Astrocyte of the cerebellum (primary cell): ENCODE results near the gene LRRC27.

Experiments
- DNase-seq: peaks from one replicate; pipeline ENCODE4 v3.0.0-alpha.2; 2011; ENCODE audit warnings: low read depth
- H3K4me3 ChIP-seq: 2 replicates; pipeline ENCODE4 v1.5.1; 2011; ENCODE audit warnings: mild to moderate bottlenecking, low read depth, low read length, moderate library complexity
- in situ Hi-C: cut with HindIII; loops from 2 replicates; pipeline ENCODE4 v1.10.0; 2017; ENCODE audit warnings: low sequenced_read_pairs
- TF ChIP-seq, protein P1 (sequence below): IDR thresholded peaks from 2 replicates; pipeline ENCODE4 v1.5.1; 2012; ENCODE audit warnings: low read length, low read depth, moderate library complexity, mild to moderate bottlenecking; ENCODE audit errors: missing control alignments

The LRRC27 gene

DNA sequence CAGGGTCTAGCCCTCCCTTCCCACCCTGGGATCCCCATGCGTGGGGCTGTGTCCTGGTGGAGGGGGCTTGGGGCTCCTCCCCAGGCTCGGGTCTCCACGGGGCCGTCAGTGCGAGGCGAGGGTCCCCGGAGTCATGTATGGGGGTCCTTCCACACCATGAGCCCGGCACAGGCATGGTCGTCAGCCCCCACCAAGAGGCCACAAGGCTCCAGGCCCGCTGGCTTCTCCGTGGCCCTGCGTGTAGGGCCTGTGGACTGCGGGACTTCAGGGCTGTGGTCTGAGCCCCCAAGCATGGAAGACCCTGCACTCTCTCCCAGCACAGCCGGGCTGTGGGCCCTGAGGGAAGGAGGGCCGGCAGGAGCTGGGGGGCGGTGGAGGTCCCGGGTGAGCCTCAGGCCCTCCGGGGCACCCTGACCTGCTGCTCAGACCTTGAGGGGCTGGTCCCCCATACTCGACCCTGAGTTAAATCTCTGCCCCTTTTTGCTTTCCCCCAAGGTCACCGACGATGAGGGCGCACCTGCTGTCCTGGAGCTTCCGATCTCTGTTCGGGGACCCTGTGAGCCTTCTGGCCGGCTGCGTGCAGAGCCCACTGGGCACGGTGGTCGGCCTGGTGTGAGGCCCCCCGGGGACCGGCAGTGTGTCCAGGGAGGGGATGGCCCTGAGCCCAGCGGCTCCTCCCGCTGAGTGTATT, 84.7 kb downstream of the LRRC27 start:
- in situ Hi-C loops = no loop called here
- TF ChIP-seq, protein P1, sequence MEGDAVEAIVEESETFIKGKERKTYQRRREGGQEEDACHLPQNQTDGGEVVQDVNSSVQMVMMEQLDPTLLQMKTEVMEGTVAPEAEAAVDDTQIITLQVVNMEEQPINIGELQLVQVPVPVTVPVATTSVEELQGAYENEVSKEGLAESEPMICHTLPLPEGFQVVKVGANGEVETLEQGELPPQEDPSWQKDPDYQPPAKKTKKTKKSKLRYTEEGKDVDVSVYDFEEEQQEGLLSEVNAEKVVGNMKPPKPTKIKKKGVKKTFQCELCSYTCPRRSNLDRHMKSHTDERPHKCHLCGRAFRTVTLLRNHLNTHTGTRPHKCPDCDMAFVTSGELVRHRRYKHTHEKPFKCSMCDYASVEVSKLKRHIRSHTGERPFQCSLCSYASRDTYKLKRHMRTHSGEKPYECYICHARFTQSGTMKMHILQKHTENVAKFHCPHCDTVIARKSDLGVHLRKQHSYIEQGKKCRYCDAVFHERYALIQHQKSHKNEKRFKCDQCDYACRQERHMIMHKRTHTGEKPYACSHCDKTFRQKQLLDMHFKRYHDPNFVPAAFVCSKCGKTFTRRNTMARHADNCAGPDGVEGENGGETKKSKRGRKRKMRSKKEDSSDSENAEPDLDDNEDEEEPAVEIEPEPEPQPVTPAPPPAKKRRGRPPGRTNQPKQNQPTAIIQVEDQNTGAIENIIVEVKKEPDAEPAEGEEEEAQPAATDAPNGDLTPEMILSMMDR = no peak
- H3K4me3 ChIP-seq = no peak overlapping the region
- DNase-seq = no peak

DNA sequence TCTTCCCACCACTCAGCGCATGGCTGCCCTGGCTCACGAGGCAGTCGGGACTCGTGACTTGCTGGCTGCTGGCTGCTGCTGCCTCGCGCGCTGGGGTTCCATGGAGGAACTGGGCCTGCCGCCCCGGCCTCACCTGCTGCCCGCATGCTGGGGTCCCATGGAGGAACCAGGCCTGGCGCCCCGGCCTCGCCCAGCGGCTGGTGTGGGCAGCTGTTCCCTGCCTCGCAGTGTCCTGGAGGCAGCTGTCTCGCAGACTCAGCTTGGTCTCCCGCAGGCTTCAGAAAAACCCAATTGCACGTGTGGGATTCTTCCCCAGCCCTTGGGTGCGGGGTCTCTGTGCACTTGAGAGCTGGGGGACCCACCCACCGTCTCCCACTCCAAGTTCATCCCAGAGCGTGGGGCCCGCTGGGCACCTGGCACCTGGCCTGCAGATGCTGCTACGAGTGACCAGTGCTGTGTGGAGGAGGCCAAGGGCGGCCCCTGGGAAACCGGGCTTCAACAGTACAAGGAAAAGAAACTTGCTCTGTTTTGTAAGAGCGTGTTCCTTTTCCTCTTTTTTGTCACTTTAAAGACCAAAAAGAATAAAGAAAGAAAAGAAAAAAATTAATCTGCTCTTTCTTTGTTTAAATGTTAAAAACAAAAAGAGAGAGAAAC, 85.4 kb downstream of the LRRC27 start:
- TF ChIP-seq, protein P1 = no peak
- no peak for DNase-seq
- in situ Hi-C loops = no loop called here
- no peak overlapping the region for H3K4me3 ChIP-seq

DNA sequence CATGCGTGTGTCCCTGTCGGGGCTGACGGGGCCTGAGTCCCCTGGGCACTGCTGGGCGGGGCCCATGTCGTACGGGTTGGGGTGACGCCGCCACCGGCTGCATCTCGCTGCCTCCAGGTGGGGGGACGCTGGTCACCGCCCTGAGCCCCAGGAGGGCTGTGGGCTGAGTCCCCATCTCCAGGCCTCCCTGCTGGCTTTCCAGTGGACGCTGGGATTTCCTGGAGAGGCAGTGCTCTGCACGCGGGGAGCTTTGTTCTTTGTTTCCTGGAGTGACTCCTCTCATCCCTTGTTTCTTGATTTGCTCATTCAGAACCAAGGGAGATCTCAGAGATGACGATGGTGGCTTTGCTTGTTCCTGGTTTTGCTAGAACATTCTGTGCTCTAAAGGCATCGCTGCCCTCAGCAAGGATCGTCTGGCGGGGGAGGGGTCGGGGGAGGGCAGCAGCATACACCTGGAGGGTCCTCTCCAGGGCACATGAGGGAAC, 86.0 kb downstream of the LRRC27 start:
- TF ChIP-seq, protein P1 = no peak
- no peak overlapping the region for H3K4me3 ChIP-seq
- no peak for DNase-seq
- in situ Hi-C loops = no loop called here

- in situ Hi-C loops = no loop called here
- TF ChIP-seq, protein P1 = no peak
- DNase-seq = no peak
- H3K4me3 ChIP-seq = no peak overlapping the region
These were observed 86.8 kb downstream of the LRRC27 start for GRCh38 chr10:132418527-132419416.

DNA sequence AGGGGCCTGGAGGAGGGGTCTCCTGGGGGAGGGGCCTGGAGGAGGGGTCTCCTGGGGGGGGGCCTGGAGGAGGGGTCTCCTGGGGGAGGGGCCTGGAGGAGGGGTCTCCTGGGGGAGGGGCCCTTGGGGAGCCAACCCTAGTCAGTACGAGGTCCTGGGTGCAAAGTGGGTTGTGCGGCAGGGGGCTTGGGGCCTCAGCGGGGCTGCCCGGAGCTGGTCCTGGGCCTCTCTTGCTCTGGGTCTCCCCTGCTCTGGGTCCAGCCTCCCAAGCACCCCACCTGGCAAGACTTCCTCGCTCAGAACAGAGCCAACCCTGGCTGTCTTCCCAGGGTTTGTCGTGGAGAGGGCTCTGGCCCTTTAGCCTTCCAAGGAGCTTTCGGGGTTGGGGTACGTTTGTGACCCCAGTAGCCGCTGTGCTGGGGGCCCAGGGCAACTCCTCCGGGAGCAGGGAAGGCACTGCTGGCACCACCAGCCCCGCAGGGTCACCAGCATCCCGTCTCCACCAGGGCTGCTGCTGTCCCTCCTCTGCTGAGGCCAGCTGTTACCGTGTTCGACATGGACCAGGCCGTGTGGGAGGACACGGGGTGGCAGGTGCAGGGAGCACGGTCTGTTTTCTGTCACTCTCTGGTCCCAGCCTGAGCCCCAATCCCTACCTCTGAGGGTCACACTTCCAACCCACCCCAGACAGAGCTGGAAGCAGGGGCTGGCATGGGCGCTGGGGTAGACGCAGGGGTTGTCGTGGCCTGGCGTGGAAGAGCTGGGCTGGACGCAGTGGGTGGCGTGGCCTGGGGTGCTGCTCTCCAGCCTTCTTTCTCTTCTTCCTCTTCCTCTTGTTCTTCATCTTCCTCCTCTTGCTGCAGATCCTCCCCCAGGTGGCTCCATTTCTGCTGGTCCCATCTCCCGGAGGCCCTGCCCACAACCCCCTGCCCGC, 87.8 kb downstream of the LRRC27 start:
- no peak for DNase-seq
- in situ Hi-C loops = no loop called here
- TF ChIP-seq, protein P1 = no peak
- H3K4me3 ChIP-seq = no peak overlapping the region
